ENCODE data around the gene MAP3K10. TPM values are rescaled to one million over a fixed set of nuclear protein-coding genes. Genes with fewer than 3 reads are reported as not detected.

The MAP3K10 gene
- total and polyA plus RNA-seq, 7 donors: 4.2 to 17.2 (median 6.4) TPM

DNA sequence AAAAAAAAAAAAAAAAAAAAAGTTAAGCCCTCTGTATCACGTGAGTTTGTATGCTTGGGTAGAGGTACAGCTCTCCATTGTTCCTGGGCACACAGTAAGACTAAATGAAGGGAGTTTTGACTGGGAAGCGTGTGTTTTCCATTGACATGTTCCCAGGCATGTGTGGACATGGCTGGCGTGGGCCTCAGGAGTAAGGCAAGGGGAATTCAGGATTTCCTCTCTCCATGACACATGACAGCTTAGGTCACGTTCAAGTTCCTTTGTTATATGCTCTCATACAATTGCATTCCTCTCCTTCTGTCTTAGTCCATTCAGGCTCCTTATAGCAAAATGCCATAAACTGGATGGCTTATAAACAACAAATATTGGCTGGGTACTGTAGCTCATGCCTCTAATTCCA, 17.1 kb upstream of the MAP3K10 start:
- intact Hi-C loops (cut with DNase I): no loop called here
- 80 to 84% methylated on average over 4 of the region's 4 CpGs for WGBS, 2 donors
- no peaks in the 10 kb centered on the region for H3K9me3 ChIP-seq
- H3K27me3 ChIP-seq: peaks cover 0 to 9% (median 0%) of the 10 kb centered on the region in 3 donors
- no peaks in the 10 kb centered on the region for H3K36me3 ChIP-seq
- no peak for DNase-seq
- H3K27ac ChIP-seq: no peak overlapping the region
- no peak for TF ChIP-seq POLR2A (IDR thresholded peaks at IDR 0.05)
- no peak for TF ChIP-seq EP300 (IDR thresholded peaks at IDR 0.05)
- no peak for TF ChIP-seq POLR2AphosphoS5 (IDR thresholded peaks at IDR 0.05)
- TF ChIP-seq CTCF (IDR thresholded peaks at IDR 0.05): no peak
- H3K4me3 ChIP-seq: no peak overlapping the region
- no peaks in the 10 kb centered on the region for H3K4me1 ChIP-seq

DNA sequence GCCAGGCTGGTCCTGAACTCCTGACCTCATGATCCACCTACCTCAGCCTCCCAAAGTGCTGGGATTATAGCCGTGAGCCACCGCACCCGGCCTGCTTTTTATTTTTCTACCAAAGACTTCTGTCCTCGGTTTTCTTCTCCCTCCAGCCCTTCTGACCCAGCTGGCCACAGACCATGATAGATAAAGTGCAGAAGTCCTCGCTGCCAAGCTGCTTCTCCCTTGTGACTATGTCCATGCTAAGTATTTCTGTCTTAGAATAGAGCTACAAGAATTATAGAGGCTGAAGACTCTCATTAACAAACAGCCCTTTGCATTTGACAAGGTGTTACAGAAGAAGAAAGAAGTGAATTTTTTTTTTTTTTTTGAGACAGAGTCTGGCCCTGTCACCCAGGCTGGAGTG, 15.4 kb upstream of the MAP3K10 start:
- Histone ChIP-seq H3K27ac (no peak overlapping the region), H3K4me3 (no peak overlapping the region), H3K27me3 (peaks cover 0 to 9% (median 0%) of the 10 kb centered on the region in 3 donors), H3K4me1 (no peaks in the 10 kb centered on the region), H3K9me3 (no peaks in the 10 kb centered on the region), H3K36me3 (no peaks in the 10 kb centered on the region)
- TF ChIP-seq POLR2A (IDR thresholded peaks at IDR 0.05) (no peak), POLR2AphosphoS5 (IDR thresholded peaks at IDR 0.05) (no peak)
- WGBS, 2 donors: 70 to 77% methylated on average over 5 of the region's 5 CpGs
- DNase-seq: no peak
- intact Hi-C loops (cut with DNase I): no loop called here

DNA sequence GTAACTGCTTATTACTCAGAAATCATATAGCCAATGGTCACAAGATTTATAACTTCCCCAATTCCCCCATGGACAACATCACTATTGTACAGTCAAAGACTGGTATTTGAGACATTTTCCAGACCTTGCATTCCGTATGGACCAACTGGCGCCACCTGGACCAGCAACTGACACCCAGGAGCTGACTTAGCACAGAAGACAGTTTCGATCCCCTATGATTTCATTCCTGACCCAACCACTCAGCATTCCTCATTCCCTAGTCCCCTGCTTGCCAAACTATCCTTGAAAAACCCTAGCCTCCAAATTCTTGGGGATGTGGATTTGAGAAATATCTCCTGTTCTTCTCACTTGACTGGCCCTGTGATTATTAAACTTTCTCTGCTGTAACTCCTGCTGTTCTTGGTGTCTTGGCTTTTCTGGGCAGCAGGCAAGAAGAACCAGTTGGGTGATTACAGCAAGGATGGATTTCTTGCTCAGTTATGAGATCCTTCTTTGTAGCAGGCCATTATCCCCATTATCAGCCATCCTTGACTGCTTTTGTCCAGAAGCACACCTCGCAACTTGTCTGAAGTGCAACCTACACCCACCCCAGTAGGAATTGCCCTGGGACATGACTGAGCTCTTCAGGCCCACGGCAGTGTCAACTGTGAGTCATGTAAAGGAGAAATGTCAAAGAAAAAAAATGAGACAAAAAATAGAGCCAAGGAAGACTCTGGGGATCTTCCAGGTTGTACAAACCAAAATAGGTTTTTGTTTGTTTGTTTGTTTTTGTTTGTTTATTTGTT, 13.7 kb upstream of the MAP3K10 start:
- WGBS, 2 donors: 87% methylated on average over 5 of the region's 5 CpGs
- TF ChIP-seq CTCF (IDR thresholded peaks at IDR 0.05) (no peak), POLR2AphosphoS5 (IDR thresholded peaks at IDR 0.05) (no peak), POLR2A (IDR thresholded peaks at IDR 0.05) (no peak), EP300 (IDR thresholded peaks at IDR 0.05) (no peak)
- intact Hi-C loops (cut with DNase I): no loop called here

GRCh38 chr19:40178756-40179155, 12.5 kb upstream of the MAP3K10 start:
- intact Hi-C loops (cut with DNase I): no loop called here
- no peak for DNase-seq
- no peaks in the 10 kb centered on the region for H3K27me3 ChIP-seq
- WGBS, 2 donors: 83 to 87% methylated on average over 4 of the region's 4 CpGs
- H3K9me3 ChIP-seq: no peaks in the 10 kb centered on the region
- H3K4me3 ChIP-seq: no peak overlapping the region
- H3K27ac ChIP-seq: no peak overlapping the region
- H3K36me3 ChIP-seq: no peaks in the 10 kb centered on the region
- no peaks in the 10 kb centered on the region for H3K4me1 ChIP-seq
- no peak for TF ChIP-seq POLR2AphosphoS5 (IDR thresholded peaks at IDR 0.05)
- TF ChIP-seq POLR2A (IDR thresholded peaks at IDR 0.05): no peak
- no peak for TF ChIP-seq CTCF (IDR thresholded peaks at IDR 0.05)
- TF ChIP-seq EP300 (IDR thresholded peaks at IDR 0.05): no peak

More for the DNA sequence above, 13.7 kb upstream of the MAP3K10 start:
- Histone ChIP-seq H3K4me3 (no peak overlapping the region), H3K27me3 (peaks cover 0 to 4% (median 0%) of the 10 kb centered on the region in 3 donors), H3K4me1 (no peaks in the 10 kb centered on the region), H3K36me3 (no peaks in the 10 kb centered on the region), H3K27ac (no peak overlapping the region), H3K9me3 (no peaks in the 10 kb centered on the region)
- DNase-seq: no peak

- TF ChIP-seq EP300 (IDR thresholded peaks at IDR 0.05): no peak
- TF ChIP-seq CTCF (IDR thresholded peaks at IDR 0.05): no peak
- TF ChIP-seq POLR2A (IDR thresholded peaks at IDR 0.05): no peak
- no peak for TF ChIP-seq POLR2AphosphoS5 (IDR thresholded peaks at IDR 0.05)
- Histone ChIP-seq H3K27ac (no peak overlapping the region), H3K36me3 (no peaks in the 10 kb centered on the region), H3K4me1 (no peaks in the 10 kb centered on the region), H3K4me3 (no peak overlapping the region), H3K27me3 (no peaks in the 10 kb centered on the region), H3K9me3 (no peaks in the 10 kb centered on the region)
- intact Hi-C loops (cut with DNase I): no loop called here
- 84% methylated on average over 1 of the region's 1 CpG for WGBS, 2 donors
- DNase-seq: no peak
Measured at GRCh38 chr19:40184273-40184672, 7.0 kb upstream of the MAP3K10 start.

Measured in sigmoid colon (tissue), 7 donors.